Measurements from ENCODE around the gene ZNF416. TPM values are rescaled to one million over a fixed set of nuclear protein-coding genes. Genes with fewer than 3 reads are reported as not detected.

ZNF416 gene
- total RNA-seq: 3.4 and 3.5 TPM in 2 replicates

DNA sequence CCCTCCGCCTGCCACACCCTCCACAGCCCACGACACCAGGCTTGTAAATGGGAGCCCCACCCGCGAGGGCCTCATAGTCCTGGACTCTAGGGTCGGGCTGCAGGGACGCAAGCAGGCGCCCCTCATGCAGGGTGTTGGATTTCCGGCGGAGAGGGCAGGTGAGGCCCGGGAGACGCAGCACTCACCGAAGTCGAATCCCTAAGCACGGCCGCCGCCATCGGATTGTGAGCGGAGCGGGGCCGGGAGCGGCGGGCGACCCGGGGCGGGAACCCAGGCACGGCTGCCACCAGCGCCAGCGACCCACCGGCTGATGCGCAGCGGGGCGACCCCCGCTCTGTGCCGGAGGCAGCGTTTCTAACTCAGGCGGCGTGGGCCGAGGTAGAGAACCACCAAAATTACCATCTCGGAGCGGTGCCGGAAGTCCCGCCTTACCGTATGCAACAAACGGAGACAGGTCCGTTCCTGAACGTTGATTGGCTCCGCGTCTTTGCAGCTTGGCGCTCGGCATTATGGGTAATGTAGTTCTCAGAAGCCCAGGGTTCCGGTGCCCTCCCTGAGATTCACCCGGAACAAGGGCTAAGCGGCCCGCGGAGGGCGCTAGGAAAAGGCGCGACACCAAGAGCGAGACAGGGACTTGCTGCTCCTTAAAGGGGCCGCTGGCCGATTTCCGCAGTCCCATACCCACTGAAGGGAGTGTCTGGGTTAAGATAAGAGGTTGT, at the start of gene ZNF416:
TSS of gene ZNF416 (minus strand) at position 425 of the 719 bp plus-strand sequence. CDS start at position 218, 207 bp downstream.
- Mint-ChIP-seq H3K4me3 (peak within 1 kb of the TSS; percentile 84), H3K9me3 (peaks cover 43% of the 10 kb centered on the region), H3K27me3 (no peaks in the 10 kb centered on the region), H3K4me1 (peaks cover 19% of the 10 kb centered on the region), H3K27ac (peak within 1 kb of the TSS; percentile 73), H3K36me3 (ENCODE audit: low read depth) (peaks cover 52% of the 10 kb centered on the region)
- intact Hi-C loops (cut with micrococcal nuclease): loop anchor here (1.0 to 10.0 kb wide), 9 partner anchors 19 to 338 kb away; partner anchors contain the start of genes ZNF211, ZNF417, ZNF530 and ZNF548
- peak; percentile 98 for DNase-seq

DNA sequence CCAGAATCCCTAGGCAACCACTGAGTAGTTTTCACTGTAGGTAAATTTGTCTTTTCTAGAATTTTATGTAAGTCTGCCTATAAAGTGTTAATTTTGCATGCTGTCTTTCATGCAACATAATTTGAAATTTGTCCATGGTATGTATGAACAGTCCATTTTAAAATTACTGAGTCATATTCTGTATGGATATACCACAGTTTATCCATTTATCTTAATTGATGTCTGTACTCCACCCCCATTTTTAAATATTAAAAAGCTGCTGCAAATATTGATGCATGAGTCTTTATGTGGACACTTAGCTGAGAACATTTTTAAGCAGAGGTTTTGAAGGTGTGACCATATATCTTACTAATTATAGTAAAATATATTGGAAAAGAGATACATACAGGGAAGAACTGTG, 44.4 kb upstream of the ZNF416 start:
- H3K27me3 Mint-ChIP-seq: no peaks in the 10 kb centered on the region
- intact Hi-C loops (cut with micrococcal nuclease): no loop called here
- H3K27ac Mint-ChIP-seq: no peak overlapping the region
- peaks cover 66% of the 10 kb centered on the region for H3K36me3 Mint-ChIP-seq (ENCODE audit: low read depth)
- no peak overlapping the region for H3K4me3 Mint-ChIP-seq
- no peak for DNase-seq
- H3K4me1 Mint-ChIP-seq: no peaks in the 10 kb centered on the region
- H3K9me3 Mint-ChIP-seq: peaks cover 24% of the 10 kb centered on the region

DNA sequence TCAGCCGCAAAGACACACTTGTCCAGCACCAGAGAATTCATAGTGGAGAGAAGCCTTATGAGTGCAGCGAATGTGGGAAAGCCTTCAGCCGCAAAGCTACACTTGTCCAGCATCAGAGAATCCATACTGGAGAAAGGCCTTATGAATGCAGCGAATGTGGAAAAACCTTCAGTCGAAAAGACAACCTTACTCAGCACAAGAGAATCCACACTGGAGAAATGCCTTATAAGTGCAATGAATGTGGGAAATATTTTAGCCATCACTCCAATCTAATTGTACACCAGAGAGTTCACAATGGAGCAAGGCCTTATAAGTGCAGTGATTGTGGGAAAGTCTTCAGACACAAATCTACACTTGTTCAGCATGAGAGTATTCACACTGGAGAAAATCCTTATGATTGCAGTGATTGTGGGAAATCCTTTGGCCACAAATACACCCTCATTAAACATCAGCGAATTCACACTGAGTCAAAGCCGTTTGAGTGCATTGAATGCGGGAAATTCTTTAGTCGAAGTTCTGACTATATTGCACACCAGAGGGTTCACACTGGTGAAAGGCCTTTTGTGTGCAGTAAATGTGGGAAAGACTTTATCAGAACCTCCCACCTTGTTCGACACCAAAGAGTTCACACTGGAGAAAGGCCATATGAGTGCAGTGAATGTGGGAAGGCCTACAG, 42.1 kb upstream of the ZNF416 start:
- peaks cover 89% of the 10 kb centered on the region for H3K36me3 Mint-ChIP-seq (ENCODE audit: low read depth)
- H3K27ac Mint-ChIP-seq: no peak overlapping the region
- no peaks in the 10 kb centered on the region for H3K4me1 Mint-ChIP-seq
- H3K9me3 Mint-ChIP-seq: peaks cover 38% of the 10 kb centered on the region
- no peak for DNase-seq
- intact Hi-C loops (cut with micrococcal nuclease): no loop called here
- H3K27me3 Mint-ChIP-seq: no peaks in the 10 kb centered on the region
- H3K4me3 Mint-ChIP-seq: no peak overlapping the region

DNA sequence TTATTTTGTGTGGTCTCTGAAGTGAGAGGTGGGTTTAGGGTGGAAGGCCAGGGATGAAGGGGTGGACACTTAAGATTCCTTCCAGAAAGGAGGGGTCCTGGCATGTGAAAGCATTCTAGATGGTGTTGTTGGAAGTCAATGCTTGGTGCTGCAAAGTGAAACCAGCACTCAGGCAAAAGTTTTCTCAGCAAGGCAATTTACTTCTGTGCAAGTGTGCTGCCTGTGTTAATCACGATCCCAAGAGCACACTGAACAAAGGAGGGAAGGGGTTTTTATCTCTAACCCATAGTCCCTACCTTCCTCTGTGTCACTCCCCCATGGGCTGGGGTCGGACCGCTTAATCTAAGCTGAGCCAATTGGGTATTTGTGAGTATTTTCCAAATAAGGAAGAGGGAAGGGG, 36.6 kb upstream of the ZNF416 start:
- Mint-ChIP-seq H3K27me3 (no peaks in the 10 kb centered on the region), H3K4me3 (peak overlapping the region; percentile 82), H3K4me1 (peaks cover 11% of the 10 kb centered on the region), H3K9me3 (peaks cover 42% of the 10 kb centered on the region), H3K27ac (peak overlapping the region; percentile 10), H3K36me3 (ENCODE audit: low read depth) (peaks cover 63% of the 10 kb centered on the region)
- no peak for DNase-seq
- intact Hi-C loops (cut with micrococcal nuclease): loop anchor here (10.0 kb wide), 1 partner anchor 129 kb away; the partner anchor contains the start of gene ZNF776

DNA sequence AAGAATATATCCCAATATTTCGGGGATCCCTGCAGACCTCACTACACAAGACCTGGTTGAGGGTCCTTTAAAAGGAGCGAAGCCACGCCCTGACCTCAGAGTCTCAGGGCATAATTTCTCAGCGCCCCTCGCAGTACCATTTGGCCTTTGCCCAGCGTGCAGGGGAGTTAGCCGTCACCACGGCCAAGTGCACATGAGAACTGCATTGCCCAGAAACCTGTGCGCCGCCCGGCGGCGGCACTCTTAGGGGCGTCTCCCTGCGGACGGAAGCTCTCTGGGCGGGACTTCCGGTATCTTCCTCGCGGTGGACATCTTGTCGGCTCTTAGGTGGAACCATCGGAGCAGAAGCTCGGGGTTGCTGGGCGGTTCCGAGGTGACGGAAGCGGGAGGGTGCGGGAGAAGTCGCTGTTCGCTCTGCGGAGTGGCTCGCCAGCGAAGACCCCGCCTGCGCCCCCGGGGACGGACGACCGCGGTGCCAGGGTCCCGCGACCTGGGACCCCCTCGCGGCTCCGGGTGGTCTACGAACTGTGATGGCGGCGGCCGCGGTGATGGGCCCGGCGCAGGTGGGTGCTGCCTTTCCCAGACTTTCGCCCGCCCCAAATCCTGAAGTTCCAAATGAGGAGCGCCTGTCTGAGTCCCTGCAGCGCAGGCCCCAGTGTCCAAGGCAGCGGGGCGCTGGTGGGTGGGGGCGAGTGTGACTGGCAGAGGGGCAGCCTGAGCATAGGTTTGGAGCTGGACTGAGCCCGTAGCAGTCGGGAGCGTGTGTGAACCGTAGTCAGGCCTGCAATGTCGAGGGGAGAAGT, 35.4 kb upstream of the ZNF416 start, which contains the start of gene ZNF134:
TSS of gene ZNF134 (plus strand) at position 302 of the 803 bp plus-strand sequence. CDS start 5,227 bp downstream, outside the sequence.
- Mint-ChIP-seq H3K9me3 (peaks cover 38% of the 10 kb centered on the region), H3K4me1 (peaks cover 11% of the 10 kb centered on the region), H3K27ac (peak within 1 kb of the TSS; percentile 71), H3K4me3 (peak within 1 kb of the TSS; percentile 82), H3K27me3 (no peaks in the 10 kb centered on the region), H3K36me3 (ENCODE audit: low read depth) (peaks cover 54% of the 10 kb centered on the region)
- intact Hi-C loops (cut with micrococcal nuclease): loop anchor here (1.0 to 10.0 kb wide), 5 partner anchors 15 to 179 kb away; partner anchors contain the start of genes ZNF211, ZNF530, ZNF551 and ZNF749
- peak; percentile 96 for DNase-seq

DNA sequence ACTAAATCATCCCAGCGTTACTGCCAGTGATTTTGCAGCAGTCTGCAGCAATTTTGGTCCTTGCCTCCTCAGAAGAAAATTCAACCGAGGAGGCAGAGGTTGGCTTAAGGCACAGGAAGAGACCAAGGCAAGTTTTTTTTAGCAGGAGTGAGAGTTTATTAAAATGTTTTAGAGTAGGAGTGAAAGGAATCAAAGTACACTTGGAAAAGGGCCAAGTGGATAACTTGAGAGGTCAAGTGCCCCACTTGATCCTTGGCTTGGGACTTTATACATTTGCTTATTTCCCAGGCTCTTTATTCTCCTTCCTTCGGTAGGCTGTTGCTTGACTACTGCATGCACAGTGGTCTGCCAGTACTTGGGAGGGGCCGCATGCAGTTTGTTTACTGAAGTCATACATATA, 32.4 kb upstream of the ZNF416 start:
- intact Hi-C loops (cut with micrococcal nuclease): loop anchor here (5.0 to 10.0 kb wide), 2 partner anchors 71 to 134 kb away; partner anchors contain the start of genes ZNF551 and ZNF776
- peaks cover 52% of the 10 kb centered on the region for H3K36me3 Mint-ChIP-seq (ENCODE audit: low read depth)
- H3K27me3 Mint-ChIP-seq: no peaks in the 10 kb centered on the region
- H3K4me3 Mint-ChIP-seq: no peak overlapping the region
- peaks cover 23% of the 10 kb centered on the region for H3K9me3 Mint-ChIP-seq
- peaks cover 11% of the 10 kb centered on the region for H3K4me1 Mint-ChIP-seq
- no peak for DNase-seq
- no peak overlapping the region for H3K27ac Mint-ChIP-seq

DNA sequence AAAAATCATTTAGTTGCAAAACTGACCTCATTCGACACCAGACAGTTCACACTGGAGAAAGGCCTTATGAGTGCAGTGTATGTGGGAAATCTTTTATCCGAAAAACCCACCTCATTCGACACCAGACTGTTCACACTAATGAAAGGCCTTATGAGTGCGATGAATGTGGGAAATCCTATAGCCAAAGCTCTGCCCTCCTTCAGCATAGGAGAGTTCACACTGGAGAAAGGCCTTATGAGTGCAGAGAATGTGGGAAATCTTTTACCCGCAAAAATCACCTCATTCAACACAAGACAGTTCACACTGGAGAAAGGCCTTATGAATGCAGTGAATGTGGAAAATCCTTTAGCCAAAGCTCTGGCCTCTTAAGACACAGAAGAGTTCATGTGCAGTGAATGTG, 28.2 kb upstream of the ZNF416 start:
- intact Hi-C loops (cut with micrococcal nuclease): no loop called here
- Mint-ChIP-seq H3K4me3 (no peak overlapping the region), H3K27me3 (no peaks in the 10 kb centered on the region), H3K36me3 (ENCODE audit: low read depth) (peaks cover 70% of the 10 kb centered on the region), H3K9me3 (peaks cover 27% of the 10 kb centered on the region), H3K27ac (no peak overlapping the region), H3K4me1 (no peaks in the 10 kb centered on the region)
- no peak for DNase-seq

DNA sequence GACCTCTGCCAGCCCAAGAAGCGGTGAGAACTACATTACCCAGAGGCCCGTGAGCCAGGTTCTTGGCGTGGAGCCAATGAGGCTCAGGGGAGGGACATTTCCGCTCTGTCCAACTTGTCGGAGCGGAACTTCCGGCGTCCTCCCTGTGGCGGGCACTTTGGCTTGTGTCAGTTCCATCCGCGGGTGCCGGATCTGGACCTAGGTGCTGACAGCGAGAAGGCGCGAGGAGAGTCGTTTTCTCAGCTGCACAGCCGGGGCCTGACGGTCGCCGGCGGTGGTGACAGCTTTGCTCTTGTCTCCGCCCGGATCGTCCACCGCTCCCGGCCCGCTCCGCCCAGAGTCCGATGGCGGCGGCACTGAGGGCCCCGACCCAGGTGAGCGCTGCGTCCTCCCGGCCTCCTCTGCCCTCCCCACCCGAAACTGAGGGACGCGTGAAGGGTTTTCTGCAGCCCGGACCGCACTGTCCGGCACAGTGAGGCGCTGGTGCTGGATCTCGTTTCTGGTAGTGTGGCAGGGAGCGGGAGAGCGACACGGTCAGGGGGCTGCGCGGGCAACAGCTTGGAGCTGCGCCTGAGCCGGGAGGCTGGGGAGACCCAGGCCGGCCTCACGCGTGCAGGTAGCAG, 21.2 kb upstream of the ZNF416 start, which contains the start of gene ZNF530:
TSS of gene ZNF530 (plus strand) at position 125 of the 623 bp plus-strand sequence. CDS start 4,461 bp downstream, outside the sequence.
- intact Hi-C loops (cut with micrococcal nuclease): loop anchor here (1.0 kb wide), 3 partner anchors 14 to 21 kb away; partner anchors contain the start of genes ZIK1 and ZNF134
- Mint-ChIP-seq H3K4me1 (peaks cover 14% of the 10 kb centered on the region), H3K4me3 (peak within 1 kb of the TSS; percentile 85), H3K9me3 (peaks cover 51% of the 10 kb centered on the region), H3K27ac (peak within 1 kb of the TSS; percentile 74), H3K27me3 (no peaks in the 10 kb centered on the region), H3K36me3 (ENCODE audit: low read depth) (peaks cover 39% of the 10 kb centered on the region)
- DNase-seq: peak; percentile 95

DNA sequence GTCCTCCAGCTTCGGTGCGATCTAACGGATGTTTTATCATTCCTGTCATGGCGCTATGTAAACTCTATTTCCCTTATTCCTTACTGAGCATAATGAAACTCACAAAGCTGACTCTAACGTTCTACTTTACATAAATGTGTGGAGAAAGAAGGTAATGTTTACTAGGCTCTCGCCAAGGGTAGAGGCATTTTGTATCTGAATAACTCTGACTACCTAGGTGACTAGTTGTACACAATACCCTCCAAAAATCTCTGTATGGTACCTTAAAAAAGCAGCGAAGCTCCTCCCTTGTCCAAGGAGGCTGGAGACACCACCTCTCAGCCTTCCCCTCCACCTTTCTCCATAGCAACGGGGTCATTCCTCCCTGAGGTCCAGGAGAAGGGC, 20.7 kb upstream of the ZNF416 start:
- no peak for DNase-seq
- Mint-ChIP-seq H3K27me3 (no peaks in the 10 kb centered on the region), H3K27ac (peak overlapping the region; percentile 74), H3K4me1 (peaks cover 14% of the 10 kb centered on the region), H3K9me3 (peaks cover 46% of the 10 kb centered on the region), H3K4me3 (peak overlapping the region; percentile 85), H3K36me3 (ENCODE audit: low read depth) (peaks cover 34% of the 10 kb centered on the region)
- intact Hi-C loops (cut with micrococcal nuclease): loop anchor here (1.0 kb wide), 3 partner anchors 15 to 20 kb away; partner anchors contain the start of genes ZIK1 and ZNF134

DNA sequence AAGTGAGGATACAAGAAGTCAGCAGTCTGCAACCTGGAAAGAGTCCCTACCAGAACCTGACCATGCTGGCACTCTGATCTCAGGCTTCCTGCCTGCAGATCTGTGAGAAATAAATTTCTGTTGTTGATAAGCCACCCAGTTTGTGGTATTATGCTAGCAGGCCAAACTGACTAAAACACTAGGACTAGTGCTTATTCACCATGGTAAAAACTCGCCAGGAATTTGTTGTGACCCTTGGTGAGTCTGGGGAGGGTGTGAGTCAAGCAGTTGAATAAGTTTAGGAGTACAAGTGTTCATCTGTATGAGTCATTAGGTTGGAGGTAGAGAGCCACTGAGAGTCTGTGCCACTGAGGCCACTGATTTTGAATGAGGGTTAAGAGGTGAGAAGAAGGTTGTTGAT, 8.8 kb upstream of the ZNF416 start:
- Mint-ChIP-seq H3K9me3 (peaks cover 34% of the 10 kb centered on the region), H3K4me1 (peaks cover 11% of the 10 kb centered on the region), H3K4me3 (no peak overlapping the region), H3K27ac (no peak overlapping the region), H3K27me3 (no peaks in the 10 kb centered on the region), H3K36me3 (ENCODE audit: low read depth) (peaks cover 76% of the 10 kb centered on the region)
- intact Hi-C loops (cut with micrococcal nuclease): no loop called here
- DNase-seq: no peak

DNA sequence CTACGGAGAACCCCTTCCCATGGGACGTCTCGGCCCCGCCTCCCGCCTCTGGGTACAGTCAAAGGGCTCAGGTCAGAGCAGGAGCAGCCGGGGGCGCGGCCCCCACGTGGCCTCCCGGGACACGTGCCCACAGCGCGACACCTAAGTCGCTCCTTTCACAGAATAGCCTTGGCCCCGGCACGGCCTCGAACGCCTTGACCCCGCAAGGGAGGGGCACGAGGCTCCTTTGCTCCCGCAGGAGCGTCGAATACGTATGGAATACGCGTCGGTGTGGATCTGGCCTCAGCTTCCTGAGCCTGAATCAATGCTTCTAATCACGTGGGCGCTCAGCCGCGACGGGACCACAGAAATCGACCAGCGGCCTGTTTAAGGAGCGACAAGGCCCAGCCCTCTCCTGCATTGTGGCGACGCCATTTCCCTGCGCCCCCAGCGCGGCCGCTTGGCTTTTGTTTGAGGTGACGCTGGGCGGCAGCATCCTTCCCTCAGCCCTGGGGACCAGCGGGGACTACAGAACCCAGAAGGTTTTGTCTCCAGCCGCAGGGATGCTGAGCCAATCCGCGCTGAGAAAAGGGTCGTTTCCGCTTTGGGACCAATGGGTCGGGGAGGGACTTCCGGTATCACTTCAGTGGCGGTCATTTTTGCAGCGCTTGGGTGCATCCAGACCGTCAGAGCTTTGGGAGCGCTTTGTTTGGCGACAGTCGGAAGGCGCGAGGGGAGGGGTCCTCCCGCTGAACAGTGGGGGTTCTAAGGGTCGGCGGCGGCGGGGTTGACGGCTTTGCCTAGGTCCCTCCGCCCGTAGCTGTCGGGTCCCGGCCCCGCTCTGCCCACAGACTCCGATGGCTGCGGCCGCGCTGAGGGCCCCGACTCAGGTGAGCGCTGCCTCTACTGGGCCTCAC, 5.1 kb upstream of the ZNF416 start, which contains the start of gene ZIK1:
TSS of gene ZIK1 (plus strand) at position 625 of the 896 bp plus-strand sequence. CDS start at position 837, 212 bp downstream.
- DNase-seq: peak; percentile 94
- Mint-ChIP-seq H3K4me3 (peak within 1 kb of the TSS; percentile 92), H3K4me1 (peaks cover 16% of the 10 kb centered on the region), H3K27ac (peak within 1 kb of the TSS; percentile 72), H3K9me3 (peaks cover 40% of the 10 kb centered on the region), H3K36me3 (ENCODE audit: low read depth) (peaks cover 49% of the 10 kb centered on the region), H3K27me3 (no peaks in the 10 kb centered on the region)
- intact Hi-C loops (cut with micrococcal nuclease): loop anchor here (1.0 to 5.0 kb wide), 2 partner anchors 16 to 171 kb away; partner anchors contain the start of genes ZNF17 and ZNF530

DNA sequence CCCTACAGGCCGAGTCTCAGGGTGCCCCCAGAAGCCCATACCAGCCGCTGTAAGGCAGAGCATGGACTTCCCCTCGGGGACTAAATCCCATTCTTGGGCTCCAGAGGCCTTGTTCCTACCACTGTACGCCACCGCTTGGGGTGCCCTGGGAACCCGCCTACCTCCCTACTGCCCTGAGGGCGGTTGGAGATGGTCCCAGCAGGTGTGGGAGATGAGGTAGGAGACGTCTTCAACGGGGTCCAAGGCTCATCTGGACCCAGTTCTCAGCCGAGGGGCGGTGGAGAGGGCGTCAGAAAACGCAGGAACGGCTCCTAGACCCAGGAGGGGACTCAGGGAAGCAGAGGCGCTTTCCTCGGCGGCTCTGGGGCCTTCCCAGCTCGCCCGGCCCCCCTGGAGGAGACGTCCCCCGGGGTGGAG, 4.4 kb upstream of the ZNF416 start:
- no peak overlapping the region for H3K27ac Mint-ChIP-seq
- intact Hi-C loops (cut with micrococcal nuclease): loop anchor here (5.0 kb wide), 1 partner anchor 171 kb away; the partner anchor contains the start of gene ZNF17
- DNase-seq: peak; percentile 55
- H3K9me3 Mint-ChIP-seq: peaks cover 35% of the 10 kb centered on the region
- peaks cover 18% of the 10 kb centered on the region for H3K4me1 Mint-ChIP-seq
- H3K36me3 Mint-ChIP-seq (ENCODE audit: low read depth): peaks cover 43% of the 10 kb centered on the region
- no peaks in the 10 kb centered on the region for H3K27me3 Mint-ChIP-seq
- H3K4me3 Mint-ChIP-seq: peak overlapping the region; percentile 92

Measured in activated CD4-positive, alpha-beta T cell treated with anti-CD3 and anti-CD28 coated beads, Interleukin-2, amount 10 ng/mL, durations not matched to agents 24 days and 14 days (primary cell).